ENCODE measurements around the gene SNX9. TPM values are rescaled to one million over a fixed set of nuclear protein-coding genes. Genes with fewer than 3 reads are reported as not detected.

SNX9 gene
- total and polyA plus RNA-seq, 2 of the 8 experiments (the other 6 are each of a cell fraction or from before 2014, with no cell fraction given), result 11.8 to 23.2 TPM

- TF ChIP-seq CHD7 (IDR thresholded peaks at IDR 0.05; ENCODE audit: insufficient replicate concordance, low read length) (no peak), KDM5A (IDR thresholded peaks at IDR 0.05; ENCODE audit: low read length) (no peak), GTF2F1 (IDR thresholded peaks at IDR 0.05; ENCODE audit: borderline replicate concordance, low read depth, low read length) (no peak), RXRA (IDR thresholded peaks at IDR 0.05; ENCODE audit: insufficient read depth, low read depth, low read length) (no peak), HDAC6 (IDR thresholded peaks at IDR 0.05; ENCODE audit: low read depth, low read length) (no peak), SUZ12 (IDR thresholded peaks at IDR 0.05; ENCODE audit: low read length) (no peak), RNF2 (IDR thresholded peaks at IDR 0.05; ENCODE audit: borderline replicate concordance, low read depth, low read length, missing control alignments, poor library complexity, severe bottlenecking) (no peak), EP300 (IDR thresholded peaks at IDR 0.05; ENCODE audit: borderline replicate concordance in 1 of 2, low read depth in 2 of 2, low read length in 2 of 2) (no peak), MAFK (IDR thresholded peaks at IDR 0.05; ENCODE audit: low read depth, low read length) (no peak)
These were observed 61.7 kb downstream of the SNX9 start (continued) for GRCh38 chr6:157884756-157885155.

Measured in H1 (cell line).